Fibroblast of villous mesenchyme (primary cell): Measurements from ENCODE around the gene MAD1L1. TPM values are rescaled to one million over a fixed set of nuclear protein-coding genes. Genes with fewer than 3 reads are reported as not detected.

ENCODE experiments used
- DNase-seq: peaks from one replicate; pipeline ENCODE4 v3.0.0-alpha.2; 2010; ENCODE audit warnings: low read depth
- H3K4me3 ChIP-seq: 2 replicates; pipeline ENCODE4 v1.5.1; 2011; ENCODE audit warnings: low read depth, mild to moderate bottlenecking, low read length
- CTCF ChIP-seq: IDR thresholded peaks from 2 replicates; pipeline ENCODE4 v1.5.1; 2012; ENCODE audit warnings: low read depth, mild to moderate bottlenecking, low read length; ENCODE audit not compliant: insufficient read depth
- total RNA-seq: library from RNA; depleted of rRNA; stranded (reverse); fragments of >200 nt; gene quantifications from 2 replicates; pipeline ENCODE4 v1.2.3, GENCODE V29; 2012

MAD1L1 gene
- total RNA-seq, 1 donor, result 43.6 TPM

- DNase-seq, result no peak
- TF ChIP-seq CTCF, result no peak
- no peak overlapping the region for H3K4me3 ChIP-seq
Measured at GRCh38 chr7:1787241-1787640, 445.5 kb downstream of the MAD1L1 start.

GRCh38 chr7:1785839-1786238 lies 446.9 kb downstream of the MAD1L1 start:
- DNase-seq, result no peak
- no peak for TF ChIP-seq CTCF
- H3K4me3 ChIP-seq, result no peak overlapping the region

- no peak overlapping the region for H3K4me3 ChIP-seq
- DNase-seq, result no peak
- TF ChIP-seq CTCF, result no peak
Measured at GRCh38 chr7:1781369-1781768, 451.4 kb downstream of the MAD1L1 start.

- no peak overlapping the region for H3K4me3 ChIP-seq
- no peak for TF ChIP-seq CTCF
- DNase-seq, result no peak
Measured at GRCh38 chr7:1779445-1779844, 453.3 kb downstream of the MAD1L1 start.

DNA sequence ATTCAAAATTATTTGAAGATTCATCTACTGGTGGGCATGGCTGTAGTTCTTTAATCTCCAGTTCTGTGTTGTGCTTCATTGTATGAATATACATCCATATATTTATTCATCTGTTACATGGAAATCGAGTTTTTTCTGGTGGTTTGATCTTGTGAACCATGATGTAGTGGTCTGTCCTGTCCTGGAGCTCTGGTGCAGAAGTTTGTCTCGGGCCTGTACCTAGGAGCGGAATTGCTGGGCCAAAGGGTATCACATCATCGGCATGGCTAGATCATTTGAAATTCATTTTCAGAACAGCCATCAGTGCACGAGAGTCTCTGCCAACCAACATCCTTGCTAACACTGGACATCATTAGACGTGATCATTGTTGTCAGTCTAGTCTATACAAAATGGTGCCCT lies 455.6 kb downstream of the MAD1L1 start:
- no peak overlapping the region for H3K4me3 ChIP-seq
- no peak for DNase-seq
- no peak for TF ChIP-seq CTCF

GRCh38 chr7:1775389-1775788 lies 457.4 kb downstream of the MAD1L1 start:
- TF ChIP-seq CTCF, result no peak
- no peak overlapping the region for H3K4me3 ChIP-seq
- no peak for DNase-seq

DNA sequence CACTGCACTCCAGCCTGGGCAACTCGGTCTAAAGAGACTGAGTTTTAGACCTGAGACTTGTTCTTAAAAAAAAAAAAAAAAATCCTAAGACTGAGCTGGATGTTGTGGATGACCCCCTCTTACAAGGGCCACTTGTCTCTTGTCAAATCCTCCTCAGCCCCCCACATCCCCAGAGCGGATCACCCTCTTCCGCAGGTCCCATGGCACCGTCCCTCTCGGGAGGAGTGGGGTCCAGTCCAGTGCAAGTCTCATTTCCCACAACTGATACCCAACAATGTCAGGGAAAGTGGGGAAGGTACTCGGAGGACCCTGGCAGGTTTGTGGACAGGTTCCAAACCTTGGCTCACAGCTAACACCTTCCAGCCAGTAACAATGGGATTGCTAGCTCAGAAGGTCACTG lies 462.4 kb downstream of the MAD1L1 start:
- no peak for TF ChIP-seq CTCF
- no peak overlapping the region for H3K4me3 ChIP-seq
- no peak for DNase-seq
